Stimulated activated CD4-positive, alpha-beta T cell treated with anti-CD3 and anti-CD28 coated beads, TNF-alpha, amount 100 ng/mL, for 48 hours (primary cell): ENCODE data around the gene ME3.
"Not testable (repeated sequence)": the region's sequence is repeated elsewhere in the genome, so short reads cannot be mapped to it uniquely, and the experiment has no call there.

Source experiments
- DNase-seq, 3 donors: peaks; one replicate each; pipeline ENCODE4 v3.0.0-alpha.2; 2020; ENCODE audit warnings: low read depth in 3 of 3

The ME3 gene

GRCh38 chr11:86621854-86622253, 50.6 kb downstream of the ME3 start:
- no peak for DNase-seq

DNA sequence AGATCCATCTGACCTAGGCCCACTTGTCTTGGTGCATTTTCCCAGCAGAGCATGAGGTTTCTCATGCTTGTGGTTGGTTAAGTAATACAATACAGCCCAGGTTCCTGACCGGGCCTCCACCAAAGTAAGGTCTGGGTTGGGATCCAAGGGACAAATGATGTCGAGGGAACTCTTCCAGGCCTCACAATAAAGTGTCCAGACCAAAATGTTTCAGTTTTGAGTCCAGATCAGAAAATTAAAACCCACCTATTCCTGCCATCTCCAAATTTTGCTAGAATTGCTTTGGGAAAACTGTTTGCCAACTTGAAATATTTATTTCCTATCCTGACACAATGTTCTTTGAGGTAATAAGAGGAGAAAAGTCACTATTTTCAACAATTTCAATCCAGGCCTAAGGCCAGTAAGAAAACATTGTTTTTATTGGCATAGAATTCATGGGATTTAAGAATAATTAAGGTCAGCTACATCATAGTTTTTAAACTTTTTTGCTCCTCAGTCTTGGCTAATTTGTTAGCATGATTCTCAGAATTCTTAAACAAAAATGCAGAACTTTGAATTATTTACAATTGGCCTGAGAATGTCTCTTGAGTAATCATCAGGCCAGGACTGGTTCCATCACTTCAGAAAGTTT, 51.4 kb downstream of the ME3 start:
- no peak for DNase-seq

DNA sequence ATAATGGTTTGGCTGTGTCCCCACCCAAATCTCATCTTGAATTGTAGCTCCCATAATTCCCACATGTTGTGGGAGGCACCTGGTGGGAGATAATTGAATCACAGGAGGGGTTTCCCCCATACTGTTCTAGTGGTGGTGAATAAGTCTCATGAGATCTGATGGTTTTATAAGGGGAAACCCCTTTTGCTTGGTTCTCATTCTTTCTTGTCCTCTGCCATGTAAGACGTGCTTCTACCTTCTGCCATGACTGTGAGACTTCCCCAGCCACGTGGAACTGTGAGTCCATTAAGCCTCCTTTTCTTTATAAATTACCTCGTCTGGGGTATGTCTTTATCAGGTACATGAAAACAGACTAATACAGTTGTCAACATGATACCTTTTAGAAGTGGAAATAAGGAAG, 53.0 kb downstream of the ME3 start:
- DNase-seq: not testable (repeated sequence)

GRCh38 chr11:86617502-86617901, 54.9 kb downstream of the ME3 start:
- DNase-seq: no peak

DNA sequence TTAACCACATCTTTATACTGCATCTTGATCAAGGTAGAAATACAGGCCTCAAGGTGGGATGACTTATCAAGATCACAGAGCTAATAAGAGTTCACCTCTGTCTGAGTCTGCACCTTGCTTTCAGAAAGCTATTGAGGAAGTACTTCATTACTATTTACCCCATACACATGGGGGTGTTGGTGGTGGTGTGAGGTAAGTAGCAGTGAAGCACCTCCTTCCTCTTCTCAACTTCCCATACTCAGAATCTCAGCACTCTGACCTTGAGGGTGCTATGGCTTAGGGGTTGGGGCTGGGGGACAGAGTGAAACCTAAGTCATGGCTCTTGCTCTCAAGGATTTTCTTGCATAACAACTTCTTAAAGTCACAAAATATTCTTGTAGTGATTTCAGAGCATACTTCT, 56.9 kb downstream of the ME3 start:
- no peak for DNase-seq

GRCh38 chr11:86610559-86611341, 61.7 kb downstream of the ME3 start:
- DNase-seq: no peak

- peak in 2 of 3 donors; percentile 16 to 31 for DNase-seq
Observed at GRCh38 chr11:86608251-86608799, 64.1 kb downstream of the ME3 start.

GRCh38 chr11:86606836-86607481, 65.5 kb downstream of the ME3 start:
- DNase-seq: no peak

DNA sequence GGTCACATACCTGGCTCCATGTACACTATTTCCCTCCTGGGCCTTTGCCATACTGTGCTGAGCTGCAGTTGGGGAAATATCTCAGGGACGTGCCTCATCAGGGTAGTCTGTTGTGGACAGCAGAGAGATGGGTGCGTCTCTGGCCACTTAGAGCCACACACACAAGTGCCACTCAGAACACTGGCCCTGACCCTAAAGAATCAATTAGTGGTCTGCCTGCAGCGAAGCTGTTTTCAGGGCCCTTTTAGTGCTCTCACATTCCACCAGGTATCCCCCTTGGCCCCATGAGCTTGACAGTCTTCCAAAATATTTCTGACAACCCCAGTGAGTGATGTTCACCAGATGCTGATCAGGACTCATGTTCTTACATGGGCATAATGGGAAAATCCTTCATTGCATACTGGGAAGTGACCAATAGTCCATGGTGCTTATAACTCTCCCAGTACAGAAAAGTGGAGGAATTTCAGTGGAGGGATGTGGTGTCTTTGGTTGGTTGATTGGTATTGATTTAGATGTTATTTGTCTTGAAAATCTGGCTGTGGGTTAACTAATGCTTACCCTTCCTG, 66.1 kb downstream of the ME3 start:
- DNase-seq: no peak

DNA sequence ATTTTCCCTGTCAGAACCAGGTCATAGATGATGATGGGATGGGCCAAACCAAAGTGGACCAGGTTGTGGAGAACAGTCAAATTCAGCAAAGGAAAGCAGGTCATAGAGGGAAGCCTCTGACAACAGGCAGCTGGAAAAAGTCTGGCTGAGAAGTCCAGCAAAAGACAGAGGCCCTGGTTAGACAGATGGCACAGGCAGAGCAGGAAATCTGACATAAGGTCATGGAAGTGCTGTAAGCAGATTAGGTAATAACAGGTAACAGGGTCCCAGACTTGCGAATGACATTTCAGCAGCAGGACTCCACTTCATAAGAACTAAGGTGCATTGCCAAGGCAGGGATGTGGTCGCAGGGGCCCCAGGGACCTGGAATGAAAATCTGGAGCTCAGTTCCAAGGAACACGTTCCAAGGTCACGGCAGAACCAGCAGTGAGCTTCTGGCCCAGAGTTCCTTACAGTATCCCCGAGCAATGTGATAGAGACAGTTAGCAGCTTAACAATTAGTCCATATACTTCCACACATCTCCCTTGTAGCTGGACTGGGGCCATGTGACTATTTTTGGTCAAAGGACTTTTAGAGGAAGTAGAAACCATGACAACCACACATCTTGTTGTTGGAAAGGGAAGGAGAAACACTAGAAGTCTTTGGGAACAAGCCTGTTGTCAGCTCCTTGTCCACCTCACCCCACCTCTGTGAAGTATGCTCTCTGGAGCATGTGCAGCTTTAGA, 75.4 kb downstream of the ME3 start:
- no peak for DNase-seq

DNA sequence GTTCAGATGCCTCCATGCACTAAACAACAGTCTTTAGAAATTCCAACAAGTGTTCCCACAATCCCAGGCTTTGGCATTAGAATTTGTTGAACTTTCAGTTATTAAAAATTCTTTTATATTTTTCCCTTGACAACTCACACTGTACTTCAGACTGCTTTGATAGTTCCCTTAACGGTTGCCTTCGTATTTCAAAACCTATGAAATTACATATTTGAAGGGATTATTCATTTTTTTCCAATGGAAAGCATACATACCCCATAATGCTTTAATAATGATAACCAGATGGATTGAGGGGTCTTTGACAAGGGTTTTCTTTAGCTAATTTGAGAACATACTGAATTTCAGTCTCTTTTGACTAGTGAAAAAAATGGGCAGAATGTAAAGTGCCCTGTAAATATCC, 76.5 kb downstream of the ME3 start:
- no peak for DNase-seq

- DNase-seq: no peak
Observed at GRCh38 chr11:86595451-86595850, 77.0 kb downstream of the ME3 start.

GRCh38 chr11:86594746-86595145, 77.7 kb downstream of the ME3 start:
- DNase-seq: no peak

DNA sequence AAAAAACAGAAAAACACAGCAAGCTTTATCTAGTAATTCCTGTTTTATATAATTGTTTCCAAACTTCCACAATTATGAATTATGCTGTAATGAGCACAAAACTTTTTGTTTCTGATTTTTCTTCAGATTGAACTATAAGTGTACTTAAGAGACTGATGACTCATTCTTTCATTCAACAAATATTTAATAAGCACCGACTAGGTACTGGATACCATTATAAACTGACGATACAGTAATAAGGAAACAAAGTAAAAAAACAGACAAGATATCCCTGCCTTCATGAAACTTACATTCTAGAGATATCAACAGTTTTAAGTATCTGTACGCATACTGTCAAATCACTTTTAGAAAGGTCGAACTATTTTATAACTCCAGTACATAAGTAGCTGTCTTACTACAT, 78.6 kb downstream of the ME3 start:
- no peak for DNase-seq

DNA sequence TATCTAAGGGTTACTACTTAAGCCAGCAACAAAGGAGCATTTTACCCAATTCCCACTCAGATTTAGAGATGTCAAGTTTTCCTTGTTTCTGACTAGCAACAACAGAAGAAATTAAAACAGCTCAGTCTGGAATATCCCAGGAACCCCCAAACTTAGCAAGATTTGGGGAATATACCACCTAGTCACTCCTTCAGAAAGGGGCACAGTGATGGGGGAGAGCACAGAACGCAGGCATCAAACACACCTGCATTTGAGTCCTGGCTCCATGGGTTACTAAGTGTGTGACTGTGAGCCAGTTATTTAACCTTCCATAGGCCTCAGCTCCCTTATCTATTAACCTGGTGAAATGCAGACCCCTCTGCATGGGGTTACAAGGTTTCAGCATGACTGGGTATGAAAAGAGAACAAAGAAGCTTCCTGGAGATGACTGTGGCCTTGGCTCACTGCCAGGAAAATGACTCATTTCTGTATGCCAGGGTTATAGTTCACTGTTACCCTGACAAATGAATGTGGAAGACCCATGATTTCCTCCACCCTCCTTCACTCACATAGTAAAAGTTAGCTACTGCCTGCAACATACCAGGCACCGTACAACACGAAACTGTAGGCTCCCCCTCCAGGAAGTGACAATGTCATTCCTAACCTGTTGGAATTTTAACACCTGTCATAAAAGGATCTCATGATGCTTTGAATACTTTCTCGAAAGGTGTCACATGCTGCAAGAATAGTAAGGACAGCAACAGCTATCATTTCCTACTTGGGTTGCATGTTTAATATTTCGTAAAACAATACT, 79.6 kb downstream of the ME3 start:
- DNase-seq: peak; percentile 87 to 93 (median 89)

GRCh38 chr11:86592047-86592591, 80.3 kb downstream of the ME3 start:
- no peak for DNase-seq

DNA sequence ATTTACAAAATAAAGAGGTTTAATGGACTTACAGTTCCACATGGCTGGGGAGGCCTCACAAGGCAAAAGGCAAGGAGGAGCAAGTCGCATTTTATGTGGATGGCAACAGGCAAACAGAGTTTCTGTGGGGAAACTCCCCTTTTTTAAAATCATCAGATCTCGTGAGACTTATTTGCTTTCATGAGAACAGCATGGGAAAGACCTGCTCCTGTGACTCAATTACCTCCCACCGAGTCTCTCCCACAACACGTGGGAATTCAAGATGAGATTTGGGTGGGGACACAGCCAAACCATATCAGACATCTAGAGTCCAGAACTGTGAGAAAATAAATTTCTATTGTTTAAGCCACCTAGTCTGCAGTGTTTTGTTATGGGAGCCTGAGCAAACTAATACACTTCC, 80.8 kb downstream of the ME3 start:
- no peak for DNase-seq

DNA sequence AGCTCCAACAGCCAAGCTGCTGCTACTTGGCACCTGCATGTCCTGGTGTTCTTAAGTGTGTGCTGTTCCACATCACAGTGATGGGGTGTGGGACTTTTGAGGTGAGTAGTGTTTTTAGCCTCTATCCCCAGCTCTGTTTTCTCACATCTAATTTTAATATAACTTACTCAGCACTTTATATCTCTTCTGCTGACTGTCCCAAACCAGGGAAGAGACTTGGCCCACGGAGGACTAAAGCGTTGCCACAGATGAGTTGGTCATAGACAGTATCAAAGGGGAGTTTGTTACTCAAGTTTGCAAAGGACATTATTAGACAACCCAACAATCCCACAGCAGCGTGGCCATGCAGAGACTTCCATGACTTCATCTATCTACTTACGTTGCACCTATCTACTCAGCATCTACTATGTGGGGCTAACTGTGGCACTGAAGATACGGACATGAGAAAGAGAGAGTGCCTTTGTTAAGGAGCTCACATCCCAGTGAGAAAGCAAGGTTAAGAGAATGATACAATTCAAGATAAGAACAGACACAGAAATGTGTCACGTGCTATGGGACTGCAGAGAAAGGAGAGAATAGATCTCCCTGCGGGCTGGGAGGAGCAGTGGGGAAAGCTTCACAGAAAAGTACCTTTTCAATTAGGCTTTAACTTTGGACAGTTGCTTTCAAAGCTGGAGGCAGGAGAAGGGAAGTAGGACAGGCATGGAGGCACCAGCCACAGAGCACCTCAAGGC, 82.4 kb downstream of the ME3 start:
- no peak for DNase-seq

- DNase-seq: no peak
Observed at GRCh38 chr11:86589204-86589603, 83.2 kb downstream of the ME3 start.

GRCh38 chr11:86588566-86589090, 83.8 kb downstream of the ME3 start:
- no peak for DNase-seq
